IPS DF 6.9 (cell line): Measurements from ENCODE around the gene EFCAB12.

ENCODE experiments used
- DNase-seq: peaks from one replicate; pipeline ENCODE4 v3.0.0-alpha.2; 2013; ENCODE audit warnings: low read depth, low spot score
- H3K27ac ChIP-seq: one replicate; pipeline ENCODE4 v1.5.1; 2013; ENCODE audit warnings: low read length, control low read depth
- H3K27me3 ChIP-seq: 2 replicates; pipeline ENCODE4 v1.6.1; 2013; ENCODE audit warnings: mild to moderate bottlenecking, low read length; ENCODE audit not compliant: control insufficient read depth, insufficient read depth
- H3K36me3 ChIP-seq: 2 replicates; pipeline ENCODE4 v1.6.1; 2013; ENCODE audit warnings: low read length; ENCODE audit not compliant: control insufficient read depth, insufficient read depth
- H3K4me1 ChIP-seq: 2 replicates; pipeline ENCODE4 v1.6.1; 2013; ENCODE audit warnings: low read length; ENCODE audit not compliant: control insufficient read depth, insufficient read depth
- H3K4me3 ChIP-seq: 2 replicates; pipeline ENCODE4 v1.5.1; 2013; ENCODE audit warnings: mild to moderate bottlenecking, low read length
- H3K9me3 ChIP-seq: 2 replicates; pipeline ENCODE4 v1.6.1; 2013; ENCODE audit warnings: low read length, inconsistent platforms; ENCODE audit not compliant: control insufficient read depth, insufficient read depth
- WGBS: extraction: QIAGEN DNeasy Blood & Tissue Kit; methylation state at CpG from one replicate; pipeline ENCODE4 v1.1.7; 2013; ENCODE audit warnings: mixed read lengths, missing lambda C conversion rate; ENCODE audit not compliant: insufficient read length, insufficient coverage; 5-methylcytosine and 5-hydroxymethylcytosine counted together

The EFCAB12 gene

DNA sequence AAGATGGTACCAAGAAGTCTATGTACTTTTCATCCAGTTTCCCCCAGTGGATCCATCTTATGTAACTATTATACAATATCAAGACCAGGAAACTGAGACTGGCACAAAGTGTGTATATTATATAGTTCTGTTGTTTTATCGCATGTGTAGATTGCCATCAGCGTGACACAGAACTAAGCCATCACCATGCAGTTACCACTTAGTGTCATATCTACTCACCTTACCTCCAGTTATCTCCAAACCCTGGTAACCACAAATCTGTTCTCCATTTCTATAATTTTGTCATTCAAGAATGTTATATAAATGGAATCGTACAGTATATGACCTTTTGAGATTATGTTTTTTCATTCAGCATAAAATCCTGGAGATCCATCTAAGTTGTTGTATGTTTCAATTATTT lies 34.7 kb upstream of the EFCAB12 start:
- Histone ChIP-seq H3K36me3 (no peaks in the 10 kb centered on the region), H3K27me3 (no peaks in the 10 kb centered on the region), H3K9me3 (no peaks in the 10 kb centered on the region), H3K4me3 (no peak overlapping the region), H3K4me1 (no peaks in the 10 kb centered on the region), H3K27ac (no peak overlapping the region)
- WGBS, result no CpG with 5 or more reads among the region's 3 CpGs
- DNase-seq, result no peak

DNA sequence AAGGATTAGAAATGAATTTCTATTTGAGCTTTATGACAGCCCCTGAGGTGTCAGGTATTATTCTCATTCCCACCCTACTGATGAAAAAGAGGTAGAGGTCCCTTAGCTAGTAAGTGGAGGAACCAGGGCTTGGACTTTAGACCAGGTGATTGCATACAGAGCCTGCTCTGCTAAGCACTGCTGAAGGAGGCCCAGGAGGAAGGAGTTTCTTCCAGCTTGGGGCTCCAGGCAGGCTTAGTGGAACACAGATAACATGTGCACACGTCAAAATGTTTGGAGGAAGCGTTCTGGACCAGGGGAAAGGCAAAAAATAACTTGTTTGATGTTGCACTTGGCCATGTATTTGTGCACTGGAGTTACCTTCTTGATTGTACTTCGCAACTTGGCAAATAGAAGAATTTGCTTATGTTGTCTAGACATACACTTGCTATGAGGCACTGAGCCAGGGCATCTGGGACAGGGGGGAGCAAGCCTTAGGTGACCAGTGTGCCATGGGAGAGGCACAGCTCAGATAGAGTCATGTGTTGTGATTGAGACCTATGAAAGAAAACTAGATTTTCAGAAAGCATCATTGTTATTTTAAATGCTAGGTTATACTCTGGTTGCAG lies 34.0 kb upstream of the EFCAB12 start:
- Histone ChIP-seq H3K4me3 (no peak overlapping the region), H3K36me3 (no peaks in the 10 kb centered on the region), H3K27me3 (no peaks in the 10 kb centered on the region), H3K9me3 (no peaks in the 10 kb centered on the region), H3K27ac (no peak overlapping the region), H3K4me1 (no peaks in the 10 kb centered on the region)
- WGBS, result no CpG with 5 or more reads among the region's 3 CpGs
- no peak for DNase-seq

DNA sequence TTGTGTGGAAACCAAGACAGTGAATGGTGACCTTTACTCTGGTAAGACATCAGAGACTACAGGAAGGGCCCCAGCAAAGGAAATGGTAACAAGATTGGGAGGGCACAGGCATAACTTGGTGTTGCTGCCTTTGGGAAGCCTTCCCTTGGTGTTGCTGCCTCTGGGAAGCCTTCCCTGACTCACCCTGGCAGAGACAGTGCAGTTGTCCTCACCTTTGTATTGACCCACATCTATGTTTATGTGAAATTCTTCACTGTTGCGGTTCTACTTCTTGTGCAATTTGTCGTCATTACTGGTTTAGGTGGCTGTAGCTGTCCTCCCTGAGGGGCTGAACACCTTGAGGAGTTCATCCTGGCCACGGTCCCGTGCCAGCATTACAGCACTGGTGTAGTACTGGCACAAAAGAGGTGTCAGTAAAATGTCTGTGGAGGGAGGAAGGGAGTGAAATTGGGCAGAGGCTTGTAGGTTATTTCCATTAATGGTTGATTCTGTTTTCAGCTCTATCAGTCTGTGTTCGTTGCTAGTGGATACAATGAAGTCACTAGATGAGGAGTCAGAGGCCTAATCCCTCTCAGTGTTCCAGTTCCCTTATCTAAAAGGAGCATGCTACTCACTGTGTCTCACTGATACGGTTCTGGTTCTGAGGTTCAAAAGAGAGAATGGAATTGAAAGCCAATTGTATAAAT lies 33.2 kb upstream of the EFCAB12 start:
- no CpG with 5 or more reads among the region's 6 CpGs for WGBS
- Histone ChIP-seq H3K9me3 (no peaks in the 10 kb centered on the region), H3K36me3 (no peaks in the 10 kb centered on the region), H3K4me3 (no peak overlapping the region), H3K4me1 (no peaks in the 10 kb centered on the region), H3K27ac (no peak overlapping the region), H3K27me3 (no peaks in the 10 kb centered on the region)
- no peak for DNase-seq

- Histone ChIP-seq H3K27me3 (no peaks in the 10 kb centered on the region), H3K36me3 (no peaks in the 10 kb centered on the region), H3K27ac (no peak overlapping the region), H3K4me3 (no peak overlapping the region), H3K9me3 (no peaks in the 10 kb centered on the region), H3K4me1 (no peaks in the 10 kb centered on the region)
- no peak for DNase-seq
- WGBS, result no CpG with 5 or more reads among the region's 1 CpG
Measured at GRCh38 chr3:129461022-129461421, 32.6 kb upstream of the EFCAB12 start.

DNA sequence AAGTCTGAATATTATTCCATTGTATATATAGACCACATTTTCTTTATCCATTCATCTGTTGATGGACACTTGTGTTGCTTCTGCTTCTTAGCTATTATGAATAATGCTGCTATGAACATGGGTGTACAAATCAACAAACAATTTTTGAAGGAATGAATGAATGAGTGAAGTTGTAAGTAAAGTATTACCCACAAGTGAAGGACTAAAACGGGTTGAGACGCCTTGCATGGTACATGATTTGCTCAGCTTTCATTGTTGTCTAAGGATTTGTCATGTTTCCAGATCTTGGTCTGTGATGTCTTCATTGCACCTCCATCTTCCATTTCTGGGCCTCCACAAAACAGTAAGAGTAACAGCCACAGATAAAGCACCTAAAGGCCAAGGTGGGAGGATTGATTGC lies 32.1 kb upstream of the EFCAB12 start:
- no peak for DNase-seq
- Histone ChIP-seq H3K27ac (no peak overlapping the region), H3K9me3 (no peaks in the 10 kb centered on the region), H3K4me3 (no peak overlapping the region), H3K36me3 (no peaks in the 10 kb centered on the region), H3K27me3 (no peaks in the 10 kb centered on the region), H3K4me1 (no peaks in the 10 kb centered on the region)
- no CpG with 5 or more reads among the region's 2 CpGs for WGBS

DNA sequence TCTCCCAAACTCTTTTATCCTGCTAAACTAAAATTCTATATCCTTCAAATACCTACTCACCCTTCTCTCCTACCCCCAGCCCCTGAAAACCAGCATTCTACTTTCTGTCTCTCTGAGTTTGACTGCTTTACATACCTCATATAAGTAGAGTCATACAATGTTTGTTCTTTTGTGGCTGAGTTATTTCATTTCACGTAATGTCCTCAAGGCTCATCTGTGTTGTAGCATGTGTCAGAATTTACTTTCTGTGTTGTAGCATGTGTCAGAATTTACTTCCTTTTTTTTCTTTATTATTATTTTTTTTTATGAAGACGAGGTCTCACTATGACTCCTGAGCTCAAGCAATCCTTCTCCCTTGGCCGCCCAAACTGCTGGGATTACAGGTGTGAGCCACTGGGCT lies 31.7 kb upstream of the EFCAB12 start:
- H3K36me3 ChIP-seq, result no peaks in the 10 kb centered on the region
- no peaks in the 10 kb centered on the region for H3K4me1 ChIP-seq
- DNase-seq, result no peak
- no peak overlapping the region for H3K27ac ChIP-seq
- H3K4me3 ChIP-seq, result no peak overlapping the region
- WGBS, result no CpG with 5 or more reads among the region's 3 CpGs
- no peaks in the 10 kb centered on the region for H3K9me3 ChIP-seq
- no peaks in the 10 kb centered on the region for H3K27me3 ChIP-seq

DNA sequence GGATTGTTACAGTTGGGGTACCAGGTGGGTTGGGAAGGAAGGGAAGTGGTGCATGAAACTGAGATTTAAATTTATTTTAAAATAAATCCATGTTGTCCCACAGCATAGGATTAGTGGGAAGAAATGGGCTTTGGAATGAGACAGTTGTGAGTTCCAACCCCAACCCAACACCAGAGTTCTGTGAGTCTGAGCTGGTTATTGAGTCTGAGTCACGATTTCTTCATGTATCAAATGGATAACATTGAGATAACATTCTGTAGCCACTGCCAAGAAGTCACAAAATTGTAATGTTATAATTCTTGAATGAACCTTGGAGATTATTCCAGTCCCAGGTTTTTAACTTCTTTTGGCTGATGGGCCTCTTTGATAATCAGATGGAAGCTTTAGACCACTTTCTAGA lies 25.3 kb upstream of the EFCAB12 start:
- Histone ChIP-seq H3K27ac (no peak overlapping the region), H3K9me3 (no peaks in the 10 kb centered on the region), H3K4me1 (peaks cover 1% of the 10 kb centered on the region; the same call in 1 of the 2 replicates), H3K36me3 (no peaks in the 10 kb centered on the region; the same call in 1 of the 2 replicates), H3K27me3 (no peaks in the 10 kb centered on the region), H3K4me3 (no peak overlapping the region)
- WGBS, result no CpG with 5 or more reads among the region's 1 CpG
- no peak for DNase-seq

GRCh38 chr3:129449279-129450115 lies 21.1 kb upstream of the EFCAB12 start:
- Histone ChIP-seq H3K27ac (no peak overlapping the region), H3K4me1 (peaks cover 3% of the 10 kb centered on the region; the same call in 1 of the 2 replicates), H3K4me3 (no peak overlapping the region), H3K9me3 (no peaks in the 10 kb centered on the region), H3K27me3 (no peaks in the 10 kb centered on the region), H3K36me3 (no peaks in the 10 kb centered on the region; the same call in 1 of the 2 replicates)
- no CpG with 5 or more reads among the region's 5 CpGs for WGBS
- no peak for DNase-seq

- Histone ChIP-seq H3K4me1 (peaks cover 3% of the 10 kb centered on the region; the same call in 1 of the 2 replicates), H3K27me3 (no peaks in the 10 kb centered on the region), H3K4me3 (no peak overlapping the region), H3K36me3 (no peaks in the 10 kb centered on the region; the same call in 1 of the 2 replicates), H3K27ac (no peak overlapping the region), H3K9me3 (no peaks in the 10 kb centered on the region)
- DNase-seq, result no peak
- no CpG with 5 or more reads among the region's 18 CpGs for WGBS
Measured at GRCh38 chr3:129448186-129448895, 19.9 kb upstream of the EFCAB12 start.

DNA sequence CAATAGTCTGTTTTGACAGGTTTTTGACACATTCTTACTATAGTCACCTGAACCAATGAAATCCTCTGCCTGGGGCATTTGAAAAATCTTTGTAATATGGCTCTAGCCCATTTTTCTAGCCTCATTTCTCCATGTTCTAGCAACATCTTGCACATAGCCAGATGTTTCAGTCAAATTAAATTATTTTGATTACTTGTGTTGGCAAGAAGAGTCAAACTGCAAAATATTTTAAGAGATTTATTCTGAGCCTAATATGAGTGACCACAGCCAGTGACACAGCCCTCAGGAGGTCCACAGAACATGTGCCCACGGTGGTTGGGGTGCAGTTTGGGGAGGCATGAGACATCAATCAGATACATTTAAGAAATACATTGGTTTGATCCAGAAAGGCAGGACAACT lies 18.5 kb upstream of the EFCAB12 start:
- no CpG with 5 or more reads among the region's 1 CpG for WGBS
- H3K27me3 ChIP-seq, result no peaks in the 10 kb centered on the region
- H3K4me3 ChIP-seq, result no peak overlapping the region
- no peaks in the 10 kb centered on the region for H3K36me3 ChIP-seq
- H3K9me3 ChIP-seq, result no peaks in the 10 kb centered on the region
- DNase-seq, result no peak
- H3K27ac ChIP-seq, result no peak overlapping the region
- peaks cover 3% of the 10 kb centered on the region; the same call in 1 of the 2 replicates for H3K4me1 ChIP-seq
